Measurements from ENCODE around the gene PTPN21.

- TF ChIP-seq CTCF (IDR thresholded peaks at IDR 0.05) (no peak), POLR2A (IDR thresholded peaks at IDR 0.05) (no peak), POLR2AphosphoS5 (IDR thresholded peaks at IDR 0.05) (no peak)
Measured at GRCh38 chr14:88470542-88471440, 84.0 kb downstream of the PTPN21 start.
